Endothelial cell of umbilical vein (primary cell): ENCODE data around the gene JUNB. TPM values are rescaled to one million over a fixed set of nuclear protein-coding genes. Genes with fewer than 3 reads are reported as not detected.

Experiments used
- BruUV-seq: library from RNA; stranded (reverse); fragments of 400-500 nt; replicated peaks from 2 replicates; lab custom pipeline; 2021; lab: Mats Ljungman, UMichigan
- CTCF ChIA-PET: fragments of 300-600, 350-600 bp; sonication (Branson Sonifier 250); formaldehyde crosslinking; loops from one replicate; lab custom pipeline; 2021; ENCODE audit warnings: antibody characterized with exemption, inconsistent platforms; lab: Charles Lee
- POLR2A ChIA-PET: fragments of 300-600, 350-600 bp; sonication (Branson Sonifier 250); formaldehyde crosslinking; loops from one replicate; lab custom pipeline; 2021; ENCODE audit warnings: antibody characterized with exemption, inconsistent platforms; lab: Charles Lee
- DNase-seq: peaks from one replicate; pipeline ENCODE4 v3.0.0-alpha.2; 2011; ENCODE audit warnings: low read depth, low spot score
- FAIRE-seq: peaks from 2 replicates; lab custom pipeline; 2011; peaks lifted over from hg19 to GRCh38; lab: Jason Lieb, UNC
- H2AFZ ChIP-seq: 2 replicates; pipeline ENCODE4 v1.6.0; 2012; ENCODE audit warnings: low read depth, low read length, control low read depth, inconsistent platforms
- H3K27ac ChIP-seq: 2 replicates; pipeline ENCODE4 v1.5.1; 2011; ENCODE audit warnings: low read depth, mild to moderate bottlenecking, control low read depth, low read length, moderate library complexity; ENCODE audit not compliant: insufficient read depth
- H3K27me3 ChIP-seq, 2 experiments: 2 replicates each; pipeline versions ENCODE4 v1.6.0 to v1.6.1; 2011; ENCODE audit warnings: low read length in 2 of 2, mixed read lengths in 1 of 2; ENCODE audit not compliant: control insufficient read depth in 2 of 2, insufficient read depth in 2 of 2
- H3K36me3 ChIP-seq, 2 experiments: 2 replicates in 1 of 2; 3 replicates in 1 of 2; pipeline ENCODE4 v1.5.1; 2011; ENCODE audit warnings: low read length in 2 of 2, mild to moderate bottlenecking in 1 of 2, moderate library complexity in 1 of 2; ENCODE audit not compliant: control insufficient read depth in 2 of 2, insufficient read depth in 2 of 2; ENCODE audit errors: extremely low read depth in 1 of 2
- H3K4me1 ChIP-seq: 3 replicates; pipeline ENCODE4 v1.5.1; 2011; ENCODE audit warnings: mild to moderate bottlenecking, low read length; ENCODE audit not compliant: control insufficient read depth, insufficient read depth; ENCODE audit errors: extremely low read depth
- H3K4me2 ChIP-seq: 2 replicates; pipeline ENCODE4 v1.6.1; 2011; ENCODE audit warnings: low read length, control low read depth, mixed read lengths; ENCODE audit not compliant: insufficient read depth
- H3K4me3 ChIP-seq, 3 experiments: fragments of 200-600 bp in 1 of 3; sonication (generic), shearing (Covaris generic) in 1 of 3; replicated peaks in 1 of 3; 2 replicates each; pipeline ENCODE4 v1.5.1; 2011 to 2016; ENCODE audit warnings: control low read depth in 3 of 3, low read length in 3 of 3, mild to moderate bottlenecking in 2 of 3, inconsistent platforms in 1 of 3, low read depth in 1 of 3, moderate library complexity in 1 of 3; ENCODE audit not compliant: insufficient read depth in 1 of 3
- H3K79me2 ChIP-seq: 2 replicates; pipeline ENCODE4 v1.6.0; 2012; ENCODE audit warnings: low read length, inconsistent platforms; ENCODE audit not compliant: control insufficient read depth, insufficient read depth
- H3K9ac ChIP-seq: replicated peaks from 2 replicates; pipeline ENCODE3; 2011; ENCODE audit warnings: low read length, control low read depth; ENCODE audit not compliant: insufficient read depth; ENCODE audit errors: extremely low read depth
- H3K9me1 ChIP-seq: replicated peaks from 3 replicates; pipeline ENCODE4 v1.6.0; 2011; ENCODE audit warnings: mild to moderate bottlenecking, low read length; ENCODE audit not compliant: control insufficient read depth, insufficient read depth; ENCODE audit errors: extremely low read depth
- H3K9me3 ChIP-seq: replicated peaks from 2 replicates; pipeline ENCODE4 v1.5.1; 2012; ENCODE audit warnings: low read length, inconsistent platforms; ENCODE audit not compliant: control insufficient read depth, insufficient read depth
- H4K20me1 ChIP-seq: replicated peaks from 2 replicates; pipeline ENCODE3; 2011; ENCODE audit warnings: mild to moderate bottlenecking, low read length; ENCODE audit not compliant: control insufficient read depth, insufficient read depth; ENCODE audit errors: extremely low read depth
- CTCF ChIP-seq, 2 donors: IDR thresholded peaks; 1 replicate in 1 of 2; 2 replicates in 1 of 2; pipeline ENCODE4 v1.5.1; 2011; ENCODE audit warnings: low read length in 2 of 2, mild to moderate bottlenecking in 2 of 2, moderate library complexity in 2 of 2, control low read depth in 1 of 2, inconsistent platforms in 1 of 2, low read depth in 1 of 2; ENCODE audit not compliant: insufficient read depth in 1 of 2; ENCODE audit errors: extremely low read depth in 1 of 2
- EZH2 ChIP-seq: IDR thresholded peaks from 2 replicates; pipeline ENCODE4 v1.6.1; 2012; ENCODE audit warnings: borderline replicate concordance, low read depth, mild to moderate bottlenecking, moderate library complexity, low read length, inconsistent platforms; ENCODE audit not compliant: severe bottlenecking
- FOS ChIP-seq: IDR thresholded peaks from 2 replicates; pipeline ENCODE4 v1.6.1; 2011; ENCODE audit warnings: mild to moderate bottlenecking, low read length, moderate library complexity, borderline replicate concordance; ENCODE audit not compliant: insufficient read depth
- GATA2 ChIP-seq: IDR thresholded peaks from 2 replicates; pipeline ENCODE4 v1.7.0; 2011; ENCODE audit warnings: low read depth, mild to moderate bottlenecking, moderate library complexity, mixed read lengths, low read length; ENCODE audit not compliant: insufficient read length, insufficient read depth
- JUN ChIP-seq: IDR thresholded peaks from 2 replicates; pipeline ENCODE4 v1.6.1; 2011; ENCODE audit warnings: borderline replicate concordance, low read depth; ENCODE audit not compliant: insufficient read length, insufficient read depth
- MYC ChIP-seq: IDR thresholded peaks from one replicate; pipeline ENCODE4 v1.6.1; 2011; ENCODE audit warnings: mild to moderate bottlenecking, low read depth, low read length
- POLR2A ChIP-seq: IDR thresholded peaks from 2 replicates; pipeline ENCODE4 v1.6.1; 2012; ENCODE audit warnings: low read depth, mild to moderate bottlenecking, control low read depth, low read length
- POLR2AphosphoS5 ChIP-seq: IDR thresholded peaks from 2 replicates; pipeline ENCODE4 v1.6.1; 2012; ENCODE audit warnings: low read depth, mild to moderate bottlenecking, control low read depth, low read length, moderate library complexity; ENCODE audit not compliant: insufficient read depth
- dilution Hi-C: fragments of 300-500 bp; cut with MboI; formaldehyde crosslinking; loops from one replicate; pipeline ENCODE4 v1.15.0; 2019; ENCODE audit warnings: low sequenced_read_pairs; ENCODE audit not compliant: extremely low pct_ligation_motif_present
- intact Hi-C: fragments of 100-400 bp; cut with micrococcal nuclease; formaldehyde crosslinking; loops from one replicate; pipeline ENCODE4 v1.10.0; 2022
- polyA plus RNA-seq, 4 experiments: library from polyadenylated mRNA; depleted of rRNA in 3 of 4; stranded (reverse) in 3 of 4; unstranded in 1 of 4; fragments of >200 nt; gene quantifications; 2 replicates each; pipeline versions ENCODE4 v1.2.1 to v1.2.3, GENCODE V29; 2011 to 2012; ENCODE audit warnings: missing spikeins in 1 of 4
- total RNA-seq: library from RNA; stranded (reverse); gene quantifications from 2 replicates; pipeline ENCODE4 v1.2.3, GENCODE V29; 2021
- TF ChIP-seq, protein P1 (sequence below): IDR thresholded peaks from 2 replicates; pipeline ENCODE4 v1.6.1; 2011; ENCODE audit not compliant: insufficient read depth, insufficient read length

JUNB gene
- total and polyA plus RNA-seq, 2 donors (not counting 3 experiments of a cell fraction or from before 2014, with no cell fraction given): 22.8 to 74.4 TPM

- no peak for FAIRE-seq
- TF ChIP-seq, protein P1, sequence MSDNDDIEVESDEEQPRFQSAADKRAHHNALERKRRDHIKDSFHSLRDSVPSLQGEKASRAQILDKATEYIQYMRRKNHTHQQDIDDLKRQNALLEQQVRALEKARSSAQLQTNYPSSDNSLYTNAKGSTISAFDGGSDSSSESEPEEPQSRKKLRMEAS: no peak
- no peak for TF ChIP-seq POLR2AphosphoS5
- no peak for TF ChIP-seq JUN
- no peak for TF ChIP-seq FOS
Observed at GRCh38 chr19:12745166-12745897, 46.0 kb upstream of the JUNB start.

DNA sequence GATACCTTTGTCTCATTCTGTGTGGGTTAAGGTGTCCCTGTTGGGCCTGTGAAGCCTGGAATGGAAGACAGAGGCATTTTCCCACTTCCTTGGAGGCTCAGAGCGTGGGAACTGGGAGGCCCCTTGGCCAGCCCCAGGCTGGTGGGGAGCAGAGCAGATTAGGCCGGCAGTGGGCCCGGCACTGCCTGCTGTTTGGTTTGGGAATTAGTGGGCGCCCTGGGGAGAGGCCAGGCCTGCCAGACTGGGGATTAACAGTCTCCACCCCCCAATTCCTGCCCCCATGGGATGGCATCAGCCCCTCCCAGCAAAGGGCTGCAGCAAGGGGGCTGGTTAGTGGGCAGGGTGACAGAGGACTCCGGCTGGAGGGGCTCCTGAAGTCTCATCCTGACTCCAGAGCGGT, 42.8 kb upstream of the JUNB start:
- CTCF ChIA-PET: interaction anchor here (2.2 to 2.4 kb wide), 2 partner anchors 9 to 11 kb away, joined by 16 to 17 read pairs; no protein-coding TSS in a partner anchor
- intact Hi-C loops: no loop called here

More at GRCh38 chr19:12745166-12745897, 46.0 kb upstream of the JUNB start:
- H3K27me3 ChIP-seq: no peaks in the 10 kb centered on the region
- no peak for DNase-seq
- no peak overlapping the region for H2AFZ ChIP-seq
- no peak overlapping the region for H3K9ac ChIP-seq
- H4K20me1 ChIP-seq: no peaks in the 10 kb centered on the region
- POLR2A ChIA-PET: no interaction called here
- H3K9me1 ChIP-seq: no peaks in the 10 kb centered on the region
- no TSS peak for BruUV-seq
- H3K4me1 ChIP-seq: peaks cover 2% of the 10 kb centered on the region
- H3K79me2 ChIP-seq: no peaks in the 10 kb centered on the region
- CTCF ChIA-PET: interaction anchor here (1.6 kb wide), 1 partner anchor 15 kb away, joined by 5 read pairs; no protein-coding TSS in a partner anchor
- no peak overlapping the region for H3K4me2 ChIP-seq
- dilution Hi-C loops: no loop called here
- intact Hi-C loops: no loop called here
- no peak overlapping the region for H3K27ac ChIP-seq
- H3K36me3 ChIP-seq: peaks cover 0 to 23% of the 10 kb centered on the region in 2 experiments
- H3K9me3 ChIP-seq: no peaks in the 10 kb centered on the region
- no peak overlapping the region for H3K4me3 ChIP-seq

More for the DNA sequence above, 42.8 kb upstream of the JUNB start:
- dilution Hi-C loops: no loop called here
- H3K27ac ChIP-seq: no peak overlapping the region
- H3K9ac ChIP-seq: no peak overlapping the region
- no TSS peak for BruUV-seq
- H3K9me1 ChIP-seq: no peaks in the 10 kb centered on the region
- no peak overlapping the region for H3K4me3 ChIP-seq
- no peak overlapping the region for H2AFZ ChIP-seq
- H3K79me2 ChIP-seq: no peaks in the 10 kb centered on the region
- peaks cover 0 to 20% of the 10 kb centered on the region in 2 experiments for H3K36me3 ChIP-seq
- H4K20me1 ChIP-seq: no peaks in the 10 kb centered on the region
- FAIRE-seq: no peak
- POLR2A ChIA-PET: no interaction called here
- H3K27me3 ChIP-seq: peaks cover 0 to 7% of the 10 kb centered on the region in 2 experiments
- DNase-seq: no peak
- no peaks in the 10 kb centered on the region for H3K9me3 ChIP-seq
- TF ChIP-seq MYC (no peak), JUN (no peak), EZH2 (no peak), POLR2AphosphoS5 (no peak), GATA2 (no peak), CTCF (IDR thresholded peaks at IDR 0.05; ENCODE audit: extremely low read depth in 1 of 2, insufficient read depth in 1 of 2, low read depth in 1 of 2, low read length in 2 of 2) (no peak), FOS (no peak), POLR2A (no peak)
- TF ChIP-seq, protein P1: no peak
- peaks cover 2% of the 10 kb centered on the region for H3K4me1 ChIP-seq
- no peak overlapping the region for H3K4me2 ChIP-seq
